ENCODE results near the gene AHSG. TPM values are rescaled to one million over a fixed set of nuclear protein-coding genes. Genes with fewer than 3 reads are reported as not detected.

The AHSG gene
- total RNA-seq, 1 donor from 2014 or later, result 0.30 TPM

DNA sequence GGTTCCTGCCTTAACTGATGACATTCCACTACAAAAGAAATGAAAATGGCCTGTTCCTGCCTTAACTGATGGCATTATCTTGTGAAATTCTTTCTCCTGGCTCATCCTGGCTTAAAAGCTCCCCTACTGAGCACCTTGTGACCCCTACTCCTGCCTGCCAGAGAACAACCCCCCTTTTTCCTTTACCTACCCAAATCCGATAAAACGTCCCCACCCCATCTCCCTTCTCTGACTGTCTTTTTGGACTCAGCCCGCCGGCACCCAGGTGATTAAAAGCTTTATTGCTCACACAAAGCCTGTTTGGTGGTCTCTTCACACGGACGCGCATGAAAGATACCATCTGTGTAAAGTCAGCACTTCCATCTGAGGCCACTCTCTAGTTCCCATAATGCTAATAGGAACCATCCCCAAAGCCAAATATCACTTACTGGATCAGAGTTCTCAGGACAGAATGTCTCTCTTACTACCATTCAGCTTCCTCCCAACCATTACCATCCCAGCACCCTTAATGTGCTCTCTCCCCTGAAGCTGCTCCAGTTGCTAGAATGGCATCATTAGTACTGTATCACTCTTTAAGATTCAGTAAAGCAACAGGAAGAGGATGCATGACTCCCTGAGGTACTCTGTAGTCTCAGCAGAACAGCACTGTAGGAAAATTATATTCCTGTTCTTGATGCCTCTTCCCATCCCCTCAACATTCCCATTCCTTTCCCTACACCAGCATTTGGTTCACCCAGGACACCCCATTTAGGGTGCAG lies 50.7 kb downstream of the AHSG start:
- no peak for DNase-seq (ENCODE audit: low read depth, low spot score)
- Mint-ChIP-seq H3K36me3 (ENCODE audit: low read depth) (no peaks in the 10 kb centered on the region), H3K4me3 (no peak overlapping the region), H3K4me1 (peaks cover 24% of the 10 kb centered on the region), H3K27me3 (ENCODE audit: low read depth) (peaks cover 8% of the 10 kb centered on the region), H3K27ac (ENCODE audit: unreplicated experiment) (no peak overlapping the region), H3K9me3 (no peaks in the 10 kb centered on the region)
- TF ChIP-seq, protein P1, sequence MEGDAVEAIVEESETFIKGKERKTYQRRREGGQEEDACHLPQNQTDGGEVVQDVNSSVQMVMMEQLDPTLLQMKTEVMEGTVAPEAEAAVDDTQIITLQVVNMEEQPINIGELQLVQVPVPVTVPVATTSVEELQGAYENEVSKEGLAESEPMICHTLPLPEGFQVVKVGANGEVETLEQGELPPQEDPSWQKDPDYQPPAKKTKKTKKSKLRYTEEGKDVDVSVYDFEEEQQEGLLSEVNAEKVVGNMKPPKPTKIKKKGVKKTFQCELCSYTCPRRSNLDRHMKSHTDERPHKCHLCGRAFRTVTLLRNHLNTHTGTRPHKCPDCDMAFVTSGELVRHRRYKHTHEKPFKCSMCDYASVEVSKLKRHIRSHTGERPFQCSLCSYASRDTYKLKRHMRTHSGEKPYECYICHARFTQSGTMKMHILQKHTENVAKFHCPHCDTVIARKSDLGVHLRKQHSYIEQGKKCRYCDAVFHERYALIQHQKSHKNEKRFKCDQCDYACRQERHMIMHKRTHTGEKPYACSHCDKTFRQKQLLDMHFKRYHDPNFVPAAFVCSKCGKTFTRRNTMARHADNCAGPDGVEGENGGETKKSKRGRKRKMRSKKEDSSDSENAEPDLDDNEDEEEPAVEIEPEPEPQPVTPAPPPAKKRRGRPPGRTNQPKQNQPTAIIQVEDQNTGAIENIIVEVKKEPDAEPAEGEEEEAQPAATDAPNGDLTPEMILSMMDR (conservative IDR thresholded peaks at IDR 0.05), result no peak

DNA sequence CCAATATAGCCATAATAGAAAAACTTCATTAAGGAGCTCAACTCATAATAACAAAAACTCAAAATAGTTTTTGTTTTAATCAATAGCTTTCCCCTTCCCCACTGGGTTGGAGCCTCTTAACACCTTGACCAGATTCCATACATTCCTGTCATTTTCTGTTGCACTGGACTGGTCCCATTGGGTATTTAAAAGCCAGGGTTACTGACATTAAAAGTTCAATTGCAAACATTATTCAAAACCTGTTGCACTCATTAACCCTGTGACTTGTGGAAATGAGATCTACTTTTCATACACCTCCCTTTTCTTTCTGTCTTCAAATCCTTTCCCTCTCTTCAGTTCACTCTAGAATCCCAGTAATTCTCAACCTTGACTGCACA lies 51.2 kb downstream of the AHSG start:
- H3K4me1 Mint-ChIP-seq, result peaks cover 24% of the 10 kb centered on the region
- H3K36me3 Mint-ChIP-seq (ENCODE audit: low read depth), result no peaks in the 10 kb centered on the region
- no peaks in the 10 kb centered on the region for H3K9me3 Mint-ChIP-seq
- H3K27ac Mint-ChIP-seq (ENCODE audit: unreplicated experiment), result no peak overlapping the region
- TF ChIP-seq, protein P1 (conservative IDR thresholded peaks at IDR 0.05), result no peak
- DNase-seq (ENCODE audit: low read depth, low spot score), result no peak
- peaks cover 8% of the 10 kb centered on the region for H3K27me3 Mint-ChIP-seq (ENCODE audit: low read depth)
- no peak overlapping the region for H3K4me3 Mint-ChIP-seq

GRCh38 chr3:186664506-186664905 lies 51.6 kb downstream of the AHSG start:
- DNase-seq (ENCODE audit: low read depth, low spot score), result no peak
- TF ChIP-seq, protein P1 (conservative IDR thresholded peaks at IDR 0.05), result no peak
- no peak overlapping the region for H3K4me3 Mint-ChIP-seq
- H3K36me3 Mint-ChIP-seq (ENCODE audit: low read depth), result no peaks in the 10 kb centered on the region
- no peak overlapping the region for H3K27ac Mint-ChIP-seq (ENCODE audit: unreplicated experiment)
- peaks cover 24% of the 10 kb centered on the region for H3K4me1 Mint-ChIP-seq
- peaks cover 2% of the 10 kb centered on the region for H3K9me3 Mint-ChIP-seq
- H3K27me3 Mint-ChIP-seq (ENCODE audit: low read depth), result peaks cover 8% of the 10 kb centered on the region

GRCh38 chr3:186665625-186666188 lies 52.8 kb downstream of the AHSG start, which contains the start of gene HRG:
HRG (plus strand) TSS chr3:186666014; CDS start chr3:186666032, 18 bp downstream.
- H3K27me3 Mint-ChIP-seq (ENCODE audit: low read depth), result peaks cover 8% of the 10 kb centered on the region
- H3K36me3 Mint-ChIP-seq (ENCODE audit: low read depth), result no peaks in the 10 kb centered on the region
- no peak for DNase-seq (ENCODE audit: low read depth, low spot score)
- TF ChIP-seq, protein P1 (conservative IDR thresholded peaks at IDR 0.05), result no peak
- H3K4me1 Mint-ChIP-seq, result peaks cover 24% of the 10 kb centered on the region
- no peak within 1 kb of the TSS for H3K27ac Mint-ChIP-seq (ENCODE audit: unreplicated experiment)
- H3K4me3 Mint-ChIP-seq, result no peak within 1 kb of the TSS
- H3K9me3 Mint-ChIP-seq, result peaks cover 2% of the 10 kb centered on the region

- TF ChIP-seq, protein P1 (conservative IDR thresholded peaks at IDR 0.05), result no peak
- no peak overlapping the region for H3K27ac Mint-ChIP-seq (ENCODE audit: unreplicated experiment)
- H3K27me3 Mint-ChIP-seq (ENCODE audit: low read depth), result peaks cover 16% of the 10 kb centered on the region
- H3K4me1 Mint-ChIP-seq, result peaks cover 9% of the 10 kb centered on the region
- DNase-seq (ENCODE audit: low read depth, low spot score), result no peak
- no peak overlapping the region for H3K4me3 Mint-ChIP-seq
- H3K36me3 Mint-ChIP-seq (ENCODE audit: low read depth), result no peaks in the 10 kb centered on the region
- peaks cover 2% of the 10 kb centered on the region for H3K9me3 Mint-ChIP-seq
These were observed 55.6 kb downstream of the AHSG start for GRCh38 chr3:186668426-186668825.

Measured in neural crest cell (in vitro differentiated cells).